Measurements from ENCODE around the gene CRYGB.

GRCh38 chr2:208142925-208143799, 2.8 kb downstream of the CRYGB start:
- no peak for TF ChIP-seq POLR2A (IDR thresholded peaks at IDR 0.05; ENCODE audit: low read depth, low read length)
- no peak for TF ChIP-seq MAZ (IDR thresholded peaks at IDR 0.05; ENCODE audit: borderline replicate concordance, low read depth, low read length)
- no peak for TF ChIP-seq CTCF (conservative IDR thresholded peaks at IDR 0.05; ENCODE audit: low read depth, low read length)

All from IMR-90 (cell line).